NCI-H2081 (cell line): Measurements from ENCODE around the gene MYL9.
"Not testable (repeated sequence)": the region's sequence is repeated elsewhere in the genome, so short reads cannot be mapped to it uniquely, and the experiment has no call there.

Experiments
- DNase-seq, 2 experiments: peaks; one replicate each; lab custom pipeline; 2025; lab: John Stamatoyannopoulos, UW

Gene MYL9

GRCh38 chr20:36541227-36541767 is at the start of gene MYL9:
TSS of gene MYL9 (plus strand) at chr20:36541519. CDS start at chr20:36544885, 3,366 bp downstream.
- DNase-seq, result no peak

DNA sequence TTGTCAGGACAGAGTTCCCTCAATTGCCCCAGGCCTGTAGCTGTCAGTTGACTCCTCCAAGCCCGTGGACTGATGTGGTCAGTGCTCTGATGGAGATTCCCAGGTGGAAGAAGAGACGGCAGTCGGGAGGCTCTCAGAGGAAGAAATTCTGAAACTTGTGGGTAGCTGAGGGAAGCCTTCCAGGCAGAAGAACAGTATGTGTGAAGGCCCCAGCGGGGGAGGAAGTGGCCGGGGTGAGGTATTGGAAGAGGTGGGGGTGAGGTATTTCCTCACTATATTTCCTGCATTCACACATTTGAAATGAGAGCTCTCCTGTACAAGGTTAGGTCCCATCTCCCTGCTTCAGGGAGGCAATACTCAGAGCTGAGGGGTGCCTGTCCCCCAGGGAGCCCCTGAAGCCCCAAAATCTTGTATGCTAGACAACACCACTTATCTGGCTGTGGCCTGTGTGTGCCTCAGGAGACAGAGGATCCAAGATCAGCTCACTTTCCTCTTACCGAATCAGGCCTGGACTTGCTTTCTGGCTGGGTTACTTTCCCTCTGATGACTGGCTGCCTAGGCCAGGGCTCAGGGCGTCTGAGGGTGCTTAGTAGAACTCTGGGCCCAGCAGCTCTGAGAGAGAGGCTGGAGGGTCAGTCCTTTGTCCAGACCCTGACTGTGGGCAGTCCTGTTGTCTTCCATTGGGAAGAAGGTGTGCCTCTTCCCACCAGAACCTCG is 49.3 kb upstream of the MYL9 start:
- DNase-seq, result no peak

GRCh38 chr20:36493051-36493800 is 48.1 kb upstream of the MYL9 start:
- DNase-seq, result peak in 1 of 2 experiments; percentile 30

- DNase-seq, result no peak
Observed at GRCh38 chr20:36493801-36494114, 47.6 kb upstream of the MYL9 start.

DNA sequence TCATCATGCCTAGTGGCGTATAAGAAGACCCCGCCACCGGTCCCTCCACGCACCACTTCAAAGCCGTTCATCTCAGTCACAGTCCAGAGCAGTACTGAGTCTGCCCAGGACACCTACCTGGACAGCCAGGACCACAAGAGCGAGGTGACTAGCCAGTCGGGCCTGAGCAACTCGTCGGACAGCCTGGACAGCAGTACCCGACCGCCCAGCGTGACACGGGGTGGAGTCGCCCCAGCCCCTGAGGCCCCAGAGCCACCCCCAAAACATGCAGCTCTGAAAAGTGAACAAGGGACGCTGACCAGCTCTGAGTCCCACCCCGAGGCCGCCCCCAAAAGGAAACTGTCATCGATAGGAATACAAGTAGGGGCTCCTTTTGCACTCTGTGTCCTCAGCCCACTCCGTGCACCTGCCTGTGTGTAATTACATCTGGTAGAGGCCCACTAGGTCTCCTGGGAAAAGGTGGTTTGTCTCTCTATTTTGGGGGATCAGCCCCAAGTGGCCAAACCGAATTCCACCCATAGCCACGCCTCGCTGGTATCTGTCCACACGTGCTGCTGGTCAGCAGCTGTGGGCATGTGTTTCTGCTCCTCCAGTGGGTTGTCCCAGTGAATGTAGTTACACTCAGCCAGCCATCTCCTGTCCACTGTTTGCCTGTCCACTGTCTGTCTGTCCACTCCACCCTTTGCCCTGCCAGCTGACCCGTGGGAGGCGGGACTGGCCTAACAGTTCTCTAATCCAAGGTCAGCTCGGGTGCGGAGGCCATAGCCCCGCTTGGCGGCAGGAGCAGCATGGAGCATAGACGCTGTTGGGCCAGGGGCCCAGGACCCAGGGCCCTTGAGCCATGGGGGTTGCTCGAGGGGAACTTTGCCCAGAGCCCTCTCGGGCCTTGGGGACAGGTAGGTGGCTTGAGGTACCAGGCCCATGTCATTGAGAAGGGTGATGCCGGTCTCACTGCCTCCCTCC is 44.3 kb upstream of the MYL9 start:
- DNase-seq, result no peak

DNA sequence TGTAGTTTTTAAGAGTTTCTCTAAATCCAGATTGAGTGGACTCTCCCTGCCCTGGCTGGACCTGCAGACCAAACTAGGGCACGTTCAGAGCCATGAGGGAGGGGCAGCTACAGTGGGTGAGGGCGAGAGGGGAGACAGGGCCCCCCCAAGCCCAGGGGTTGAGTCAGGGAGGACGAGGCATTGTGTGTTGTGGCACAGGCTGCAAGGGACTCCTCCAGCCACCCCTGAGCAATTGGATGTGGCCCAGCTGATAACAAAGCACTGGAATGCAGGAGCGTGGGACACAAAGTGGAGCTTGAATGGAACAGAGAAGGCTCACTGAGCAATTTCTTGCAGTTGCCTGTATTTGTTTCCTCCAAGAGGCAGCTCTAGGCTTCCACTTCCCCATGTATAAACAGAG is 43.5 kb upstream of the MYL9 start:
- no peak for DNase-seq

- DNase-seq, result no peak
Observed at GRCh38 chr20:36498386-36499179, 42.7 kb upstream of the MYL9 start.

- no peak for DNase-seq
Observed at GRCh38 chr20:36499211-36499610, 42.1 kb upstream of the MYL9 start.

- DNase-seq, result no peak
Observed at GRCh38 chr20:36499723-36500501, 41.4 kb upstream of the MYL9 start.

- DNase-seq, result no peak
Observed at GRCh38 chr20:36501367-36502006, 39.8 kb upstream of the MYL9 start.

DNA sequence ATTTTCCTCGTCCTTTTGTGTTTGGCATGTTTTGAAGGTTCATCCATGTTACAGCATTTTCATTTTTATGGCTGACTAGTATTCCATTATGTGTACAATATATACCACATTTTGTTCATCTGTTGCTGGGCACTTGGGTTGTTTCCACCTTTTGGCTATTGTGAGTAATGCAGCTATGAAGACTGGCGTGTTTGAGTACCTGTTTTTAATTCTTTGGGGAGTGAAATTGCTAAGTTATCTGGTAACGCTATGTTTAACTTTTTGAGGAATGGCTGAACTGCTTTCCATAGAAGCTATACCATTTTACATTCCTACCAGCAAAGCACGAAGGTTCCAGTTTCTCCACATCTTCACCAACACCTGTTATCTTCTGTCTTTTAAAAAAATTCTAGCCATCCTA is 37.0 kb upstream of the MYL9 start:
- DNase-seq, result no peak

DNA sequence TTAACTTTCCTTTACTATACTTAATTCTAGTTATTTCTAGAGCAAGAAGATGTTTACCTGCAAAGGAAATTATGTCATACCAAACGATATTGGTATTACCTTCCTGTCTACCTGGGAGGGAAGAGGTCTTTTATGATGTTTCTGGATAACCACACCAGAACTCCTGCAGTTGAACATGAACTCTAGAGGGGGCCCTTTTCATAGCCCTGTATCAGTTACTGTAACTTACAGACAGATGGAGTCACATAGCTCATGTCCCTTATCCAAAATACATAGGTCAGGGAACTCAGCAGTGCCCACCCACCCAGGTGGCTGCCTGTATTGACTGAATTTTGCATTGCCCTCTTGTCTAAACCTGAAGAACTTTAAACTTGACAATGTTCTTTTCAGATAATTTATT is 35.1 kb upstream of the MYL9 start:
- DNase-seq, result peak in 1 of 2 experiments; percentile 19

- no peak for DNase-seq
Observed at GRCh38 chr20:36507746-36508145, 33.6 kb upstream of the MYL9 start.

DNA sequence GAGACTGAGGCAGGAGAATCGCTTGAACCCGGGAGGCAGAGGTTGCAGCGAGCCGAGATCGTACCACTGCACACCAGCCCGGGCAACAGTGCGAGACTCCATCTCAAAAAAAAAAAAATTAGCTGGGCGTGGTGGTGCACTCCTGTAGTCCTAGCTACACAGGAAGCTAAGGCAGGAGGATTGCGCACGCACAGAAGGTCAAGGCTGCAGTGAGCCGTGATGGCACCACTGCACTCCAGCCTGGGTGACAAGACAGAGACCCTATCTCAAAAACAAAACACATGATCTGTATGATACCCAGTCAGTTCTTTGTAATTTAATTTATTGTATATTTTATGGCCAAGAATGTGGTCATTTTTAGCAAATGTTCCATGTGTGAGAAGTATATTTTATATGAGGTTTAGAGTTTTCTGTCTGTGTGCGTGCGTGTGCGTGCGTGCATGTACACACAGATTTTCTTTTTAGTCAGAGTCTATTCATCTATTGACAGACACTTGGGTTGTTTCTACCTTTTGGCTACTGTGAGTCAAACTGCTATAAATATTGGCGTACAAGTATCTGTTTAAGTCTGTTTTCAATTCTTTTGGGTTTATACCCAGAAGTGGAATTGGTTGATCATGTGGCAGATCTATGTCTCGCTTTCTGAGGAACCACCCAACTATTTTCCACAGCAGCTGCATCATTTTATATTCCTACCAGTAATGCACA is 22.2 kb upstream of the MYL9 start:
- DNase-seq, result no peak

GRCh38 chr20:36519944-36520343 is 21.4 kb upstream of the MYL9 start:
- DNase-seq, result no peak

GRCh38 chr20:36521526-36521925 is 19.8 kb upstream of the MYL9 start:
- DNase-seq, result no peak

DNA sequence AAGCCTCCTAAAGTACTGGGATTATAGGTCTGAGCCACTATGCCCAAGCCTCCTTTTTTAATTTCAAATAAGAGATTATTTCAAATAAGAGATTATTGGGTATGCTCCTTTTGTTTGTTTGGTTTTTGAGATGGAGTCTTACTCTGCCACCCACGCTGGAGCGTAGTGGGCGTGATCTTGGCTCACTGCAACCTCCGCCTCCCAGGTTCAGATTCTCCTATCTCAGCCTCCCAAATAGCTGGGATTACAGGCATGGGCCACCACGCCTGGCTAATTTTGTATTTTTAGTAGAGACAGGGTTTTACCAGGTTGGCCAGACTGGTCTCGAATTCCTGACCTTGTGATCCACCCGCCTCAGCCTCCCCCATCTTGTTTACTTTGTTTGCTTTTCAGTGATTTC is 18.9 kb upstream of the MYL9 start:
- DNase-seq, result not testable (repeated sequence)

GRCh38 chr20:36523341-36523740 is 18.0 kb upstream of the MYL9 start:
- DNase-seq, result no peak

GRCh38 chr20:36525620-36526365 is 15.5 kb upstream of the MYL9 start:
- DNase-seq, result no peak
